ENCODE measurements around the gene CCNJL. TPM values are rescaled to one million over a fixed set of nuclear protein-coding genes. Genes with fewer than 3 reads are reported as not detected.

CCNJL gene
- total and polyA plus RNA-seq, 7 donors: 0.04 to 1.3 (median 0.29) TPM; not detected in 1

- no peak for ATAC-seq
- Histone ChIP-seq H3K4me1 (peaks cover 14% of the 10 kb centered on the region), H3K9me3 (no peaks in the 10 kb centered on the region), H3K27ac (no peak overlapping the region), H3K27me3 (ENCODE audit: insufficient read depth in 3 of 3, low read length in 2 of 3) (no peaks in the 10 kb centered on the region), H3K4me3 (no peak overlapping the region), H3K36me3 (ENCODE audit: insufficient read depth in 1 of 2, low read depth in 1 of 2) (no peaks in the 10 kb centered on the region)
- WGBS, 3 donors: 0 to 47% (median 3%) methylated on average over 1 of the region's 1 CpG
- intact Hi-C loops (cut with DNase I): no loop called here
- no peak for DNase-seq
- TF ChIP-seq CTCF (IDR thresholded peaks at IDR 0.05): no peak
These were observed 46.9 kb upstream of the CCNJL start for GRCh38 chr5:160359242-160359641.

GRCh38 chr5:160357861-160358411 lies 45.6 kb upstream of the CCNJL start:
- peak; percentile 33 to 58 for DNase-seq
- peak in 3 of 4 donors; percentile 16 to 36 (median 20) for ATAC-seq
- H3K36me3 ChIP-seq (ENCODE audit: insufficient read depth in 1 of 2, low read depth in 1 of 2): no peaks in the 10 kb centered on the region
- H3K9me3 ChIP-seq: no peaks in the 10 kb centered on the region
- WGBS, 3 donors: 15 to 30% (median 20%) methylated on average over 7 of the region's 7 CpGs
- TF ChIP-seq CTCF (IDR thresholded peaks at IDR 0.05): no peak
- H3K4me3 ChIP-seq: no peak overlapping the region
- peaks cover 22% of the 10 kb centered on the region for H3K4me1 ChIP-seq
- no peaks in the 10 kb centered on the region for H3K27me3 ChIP-seq (ENCODE audit: insufficient read depth in 3 of 3, low read length in 2 of 3)
- H3K27ac ChIP-seq: peak overlapping the region; percentile 46
- intact Hi-C loops (cut with DNase I): no loop called here

- ATAC-seq (no peak), DNase-seq (no peak)
- Histone ChIP-seq H3K9me3 (no peaks in the 10 kb centered on the region), H3K4me1 (peaks cover 22% of the 10 kb centered on the region), H3K36me3 (ENCODE audit: insufficient read depth in 1 of 2, low read depth in 1 of 2) (no peaks in the 10 kb centered on the region), H3K27ac (peak overlapping the region; percentile 46), H3K4me3 (no peak overlapping the region), H3K27me3 (ENCODE audit: insufficient read depth in 3 of 3, low read length in 2 of 3) (no peaks in the 10 kb centered on the region)
- no peak for TF ChIP-seq CTCF (IDR thresholded peaks at IDR 0.05)
- WGBS, 3 donors: 21 to 38% (median 32%) methylated on average over 7 of the region's 7 CpGs
- intact Hi-C loops (cut with DNase I): no loop called here
These were observed 45.0 kb upstream of the CCNJL start for GRCh38 chr5:160357394-160357793.

GRCh38 chr5:160356550-160357347 lies 44.4 kb upstream of the CCNJL start:
- Histone ChIP-seq H3K9me3 (no peaks in the 10 kb centered on the region), H3K27me3 (ENCODE audit: insufficient read depth in 3 of 3, low read length in 2 of 3) (no peaks in the 10 kb centered on the region), H3K4me1 (peaks cover 22% of the 10 kb centered on the region), H3K36me3 (ENCODE audit: insufficient read depth in 1 of 2, low read depth in 1 of 2) (no peaks in the 10 kb centered on the region), H3K4me3 (no peak overlapping the region), H3K27ac (peak overlapping the region; percentile 46)
- ATAC-seq (no peak), DNase-seq (no peak)
- no peak for TF ChIP-seq CTCF (IDR thresholded peaks at IDR 0.05)
- intact Hi-C loops (cut with DNase I): no loop called here
- 50 to 64% (median 53%) methylated on average over 7 of the region's 7 CpGs for WGBS, 3 donors

Data from psoas muscle (tissue), 8 donors.